ENCODE data around the gene TRAF6.

- no peak for TF ChIP-seq CTCF (IDR thresholded peaks at IDR 0.05)
- TF ChIP-seq EP300 (IDR thresholded peaks at IDR 0.05) = no peak
These were observed 45.4 kb downstream of the TRAF6 start for GRCh38 chr11:36464720-36465119.
